HepG2 (cell line): ENCODE data around the gene VWA3B. TPM values are rescaled to one million over a fixed set of nuclear protein-coding genes. Genes with fewer than 3 reads are reported as not detected.
"Not testable (repeated sequence)": the region's sequence is repeated elsewhere in the genome, so short reads cannot be mapped to it uniquely, and the experiment has no call there.

ENCODE experiments used
- ATAC-seq: fragments of 200-7000 bp; cut with Tn5 transposase; 3 replicates; pipeline ENCODE4 v1.9.1; 2020; ENCODE audit warnings: mild to moderate bottlenecking, moderate library complexity
- BruUV-seq: library from RNA; stranded (reverse); fragments of 400-500 nt; replicated peaks from 2 replicates; lab custom pipeline; 2021; lab: Mats Ljungman, UMichigan
- CTCF ChIA-PET: fragments of 300-600 bp; formaldehyde crosslinking; extraction: SDS; loops from one replicate; lab custom pipeline; 2021; ENCODE audit warnings: low total read pairs, inconsistent platforms, low intra/inter-chr PET ratio; lab: Yijun Ruan, JAX
- POLR2A ChIA-PET: fragments of 350-600 bp; sonication (Branson Sonifier 250); formaldehyde crosslinking; loops from one replicate; lab custom pipeline; 2020; ENCODE audit warnings: antibody characterized with exemption, inconsistent platforms; lab: Yijun Ruan, JAX
- DNase-seq: peaks from one replicate; pipeline ENCODE4 v3.0.0-alpha.2; 2015; ENCODE audit warnings: low spot score
- FAIRE-seq: peaks from 3 replicates; lab custom pipeline; 2011; peaks lifted over from hg19 to GRCh38; lab: Jason Lieb, UNC
- H2AFZ ChIP-seq: one replicate; pipeline ENCODE4 v1.6.1; 2011; ENCODE audit warnings: low read length, inconsistent platforms
- H3K27ac ChIP-seq: fragments of 300-600 bp; 3 replicates; pipeline ENCODE4 v1.8.0; 2011; ENCODE audit warnings: mixed run types, mild to moderate bottlenecking, mixed read lengths, low read length, inconsistent platforms; ENCODE audit not compliant: insufficient read depth; ENCODE audit errors: extremely low read length
- H3K27me3 ChIP-seq, 2 experiments: fragments of 200-600 bp in 1 of 2; 2 replicates in 1 of 2; 3 replicates in 1 of 2; pipeline versions ENCODE4 v1.6.0 to v1.8.0; 2011; ENCODE audit warnings: low read length in 2 of 2, mild to moderate bottlenecking in 2 of 2, moderate library complexity in 2 of 2, inconsistent platforms in 1 of 2; ENCODE audit not compliant: insufficient read depth in 2 of 2, control insufficient read depth in 1 of 2
- H3K36me3 ChIP-seq, 2 experiments: fragments of 200-600 bp in 1 of 2; replicated peaks in 1 of 2; 2 replicates in 1 of 2; 3 replicates in 1 of 2; pipeline versions ENCODE4 v1.5.1 to v1.8.0; 2011; ENCODE audit warnings: low read length in 2 of 2, inconsistent platforms in 1 of 2; ENCODE audit not compliant: insufficient read depth in 2 of 2, control insufficient read depth in 1 of 2
- H3K4me1 ChIP-seq: 2 replicates; pipeline ENCODE4 v1.5.1; 2012; ENCODE audit warnings: low read length, inconsistent platforms; ENCODE audit not compliant: insufficient read depth
- H3K4me2 ChIP-seq: 2 replicates; pipeline ENCODE4 v1.6.0; 2011; ENCODE audit warnings: low read depth, low read length, inconsistent platforms
- H3K4me3 ChIP-seq, 3 experiments: fragments of 200-600 bp in 1 of 3; sonication (generic), shearing (Covaris generic) in 1 of 3; replicated peaks in 1 of 3; 2 replicates each; pipeline ENCODE4 v1.5.1; 2011 to 2016; ENCODE audit warnings: low read length in 3 of 3, inconsistent platforms in 2 of 3, low read depth in 2 of 3, mild to moderate bottlenecking in 2 of 3, control low read depth in 1 of 3, mixed read lengths in 1 of 3; ENCODE audit not compliant: insufficient read depth in 1 of 3
- H3K79me2 ChIP-seq: one replicate; pipeline ENCODE4 v1.6.1; 2011; ENCODE audit warnings: low read length, inconsistent platforms; ENCODE audit not compliant: insufficient read depth
- H3K9ac ChIP-seq: 2 replicates; pipeline ENCODE4 v1.6.0; 2011; ENCODE audit warnings: mild to moderate bottlenecking, low read depth, low read length, inconsistent platforms; ENCODE audit not compliant: insufficient read depth
- H3K9me3 ChIP-seq: 2 replicates; pipeline ENCODE4 v1.5.1; 2012; ENCODE audit warnings: mild to moderate bottlenecking, low read length
- H4K20me1 ChIP-seq: 2 replicates; pipeline ENCODE4 v1.6.0; 2011; ENCODE audit warnings: inconsistent platforms, mild to moderate bottlenecking, low read length, moderate library complexity; ENCODE audit not compliant: insufficient read depth
- MTF1 ChIP-seq: sonication (generic); formaldehyde crosslinking; IDR thresholded peaks from 2 replicates; pipeline ENCODE4 v1.5.0; 2020; ENCODE audit warnings: missing genetic modification reagents
- SP1 ChIP-seq, 2 experiments: fragments of 450-650 bp in 1 of 2; sonication (generic) in 1 of 2; formaldehyde crosslinking in 1 of 2; IDR thresholded peaks; 2 replicates each; pipeline versions ENCODE4 v1.4.0 to v1.6.1; 2016 to 2020; ENCODE audit warnings: missing genetic modification reagents in 1 of 2
- SP5 ChIP-seq: IDR thresholded peaks from 2 replicates; pipeline ENCODE4 v1.6.1; 2016; ENCODE audit warnings: low read depth, borderline replicate concordance
- SSRP1 ChIP-seq: IDR thresholded peaks from 2 replicates; pipeline ENCODE4 v1.6.1; 2016; ENCODE audit warnings: control low read depth
- ZNF264 ChIP-seq: sonication (generic); formaldehyde crosslinking; IDR thresholded peaks from 2 replicates; pipeline ENCODE4 v1.4.0; 2020; ENCODE audit warnings: missing genetic modification reagents
- ZNF326 ChIP-seq: sonication (generic); formaldehyde crosslinking; IDR thresholded peaks from 2 replicates; pipeline ENCODE4 v1.4.0; 2020; ENCODE audit warnings: missing genetic modification reagents, borderline replicate concordance
- ZNF431 ChIP-seq: sonication (generic); formaldehyde crosslinking; IDR thresholded peaks from 2 replicates; pipeline ENCODE4 v1.9.0; 2022; ENCODE audit warnings: missing genetic modification reagents, low read depth, mild to moderate bottlenecking, borderline replicate concordance
- WGBS: methylation state at CpG from one replicate; pipeline ENCODE4 v1.1.6; 2017; ENCODE audit warnings: low lambda C conversion rate; 5-methylcytosine and 5-hydroxymethylcytosine counted together
- in situ Hi-C: cut with HindIII; loops from 2 replicates; pipeline ENCODE4 v1.10.0; 2017; ENCODE audit warnings: low pct_unique_long_range_greater_than_20kb; ENCODE audit not compliant: extremely low pct_ligation_motif_present
- intact Hi-C: fragments of 100-400 bp; cut with micrococcal nuclease; formaldehyde crosslinking; loops from one replicate; pipeline ENCODE4 v1.10.0; 2022; ENCODE audit not compliant: unreplicated experiment
- polyA plus RNA-seq, 8 experiments: library from polyadenylated mRNA; depleted of rRNA in 3 of 8; stranded (reverse) in 7 of 8; unstranded in 1 of 8; fragments of >200 nt; fragmentation: Illumina TruSeq in 4 of 8; extraction: Trizol in 4 of 8; gene quantifications; 2 replicates each; pipeline versions ENCODE4 v1.2.1 to v1.2.3, GENCODE V29; 2011 to 2016; ENCODE audit warnings: low read depth in 4 of 8, missing spikeins in 1 of 8, mixed read lengths in 1 of 8; ENCODE audit not compliant: insufficient read depth in 1 of 8
- total RNA-seq, 5 experiments: library from RNA; depleted of rRNA; stranded (reverse); fragments of >200 nt; fragmentation: Illumina TruSeq; extraction: Trizol; gene quantifications; 2 replicates each; pipeline ENCODE4 v1.2.3, GENCODE V29; 2016; ENCODE audit warnings: low read depth in 1 of 5
- TF ChIP-seq, protein P1 (sequence below): IDR thresholded peaks from 2 replicates; pipeline ENCODE4 v1.6.1; 2016
- TF ChIP-seq, protein P2 (sequence below): sonication (generic); formaldehyde crosslinking; IDR thresholded peaks from 2 replicates; pipeline ENCODE4 v1.8.1; 2023; ENCODE audit warnings: mild to moderate bottlenecking, inconsistent platforms, moderate library complexity, missing genetic modification reagents, borderline replicate concordance

The VWA3B gene
- total and polyA plus RNA-seq, 2 of the 13 experiments (the other 11 are each of a cell fraction or from before 2014, with no cell fraction given) = not detected

DNA sequence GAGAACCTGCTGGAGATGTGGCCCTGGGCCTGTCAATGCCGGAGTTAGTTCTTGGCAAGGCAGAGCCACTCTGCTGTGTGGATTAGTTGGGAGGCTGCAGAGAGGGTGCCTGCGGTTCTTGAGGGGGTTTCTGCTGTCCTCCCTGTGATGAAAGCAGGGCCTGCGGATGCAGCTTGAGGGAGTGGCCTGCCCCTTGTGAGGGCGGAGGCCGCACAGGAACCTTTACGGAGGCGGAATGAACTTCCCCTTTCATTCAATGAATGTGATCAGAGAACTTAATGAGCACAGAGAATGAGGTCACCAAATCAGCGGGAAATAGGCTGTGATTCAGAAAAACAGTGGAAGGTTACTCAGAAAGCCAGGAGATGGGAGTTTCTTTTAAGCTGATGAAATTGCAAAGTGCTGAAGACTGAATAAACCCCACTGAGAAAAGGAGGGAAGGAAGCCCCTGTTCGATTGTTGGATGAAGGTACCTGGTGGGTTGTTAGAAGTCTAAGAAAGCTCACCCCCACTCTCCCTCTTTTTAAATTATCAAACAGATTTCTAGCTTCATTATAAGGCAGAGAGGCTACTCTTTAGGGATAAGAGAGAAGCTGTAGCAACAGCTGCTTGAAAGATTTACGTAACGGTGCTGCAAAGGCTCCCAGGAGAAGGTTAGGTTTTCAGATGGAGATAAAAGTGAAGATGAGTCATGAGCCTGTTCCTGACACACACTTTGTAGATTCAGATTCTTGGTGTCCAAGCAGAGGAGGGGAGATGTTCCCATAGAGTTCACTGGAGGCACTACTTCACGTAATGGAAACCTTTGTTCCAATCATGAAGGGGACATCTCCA is 47.4 kb downstream of the VWA3B start (continued):
- TF ChIP-seq, protein P1, sequence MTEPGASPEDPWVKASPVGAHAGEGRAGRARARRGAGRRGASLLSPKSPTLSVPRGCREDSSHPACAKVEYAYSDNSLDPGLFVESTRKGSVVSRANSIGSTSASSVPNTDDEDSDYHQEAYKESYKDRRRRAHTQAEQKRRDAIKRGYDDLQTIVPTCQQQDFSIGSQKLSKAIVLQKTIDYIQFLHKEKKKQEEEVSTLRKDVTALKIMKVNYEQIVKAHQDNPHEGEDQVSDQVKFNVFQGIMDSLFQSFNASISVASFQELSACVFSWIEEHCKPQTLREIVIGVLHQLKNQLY (CRISPR knock-in tag) = no peak
- TF ChIP-seq SSRP1 (CRISPR knock-in tag) = no peak

DNA sequence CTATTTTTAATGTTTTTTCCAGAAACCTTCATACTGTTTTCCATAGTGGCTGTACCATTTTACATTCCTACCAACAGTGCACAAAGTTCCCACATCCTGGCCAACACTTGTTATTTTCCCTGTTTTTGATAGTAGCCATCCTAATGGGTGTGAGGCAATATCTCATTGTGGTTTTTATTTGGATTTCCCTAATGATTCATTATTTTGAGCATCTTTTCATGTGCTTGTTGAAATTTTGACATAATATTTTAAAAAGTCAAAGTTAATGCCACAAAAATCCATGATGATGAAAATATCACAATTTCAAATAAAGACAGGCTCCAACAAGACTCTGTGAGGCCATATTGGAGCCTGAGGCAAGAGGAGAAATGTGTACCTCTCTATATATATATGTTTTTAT is 50.2 kb downstream of the VWA3B start:
- BruUV-seq = no TSS peak
- H3K27me3 ChIP-seq = peaks cover 0 to 38% of the 10 kb centered on the region in 2 experiments; a peak in 2 of 5 replicates

DNA sequence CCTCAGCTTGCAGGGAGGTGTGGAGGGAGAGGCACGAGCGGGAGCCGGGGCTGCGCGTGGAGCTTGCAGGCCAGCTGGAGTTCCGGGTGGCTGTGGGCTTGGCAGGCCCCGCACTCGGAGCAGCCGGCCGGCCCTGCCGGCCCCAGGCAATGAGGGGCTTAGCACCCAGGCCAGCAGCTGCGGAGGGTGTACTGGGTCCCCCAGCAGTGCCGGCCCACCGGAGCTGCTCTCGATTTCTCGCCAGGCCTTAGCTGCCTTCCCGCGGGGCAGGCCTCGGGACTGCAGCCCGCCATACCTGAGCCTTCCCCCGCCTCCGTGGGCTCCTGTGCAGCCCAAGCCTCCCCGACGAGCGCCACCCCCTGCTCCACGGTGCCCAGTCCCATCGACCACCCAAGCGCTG is 52.0 kb downstream of the VWA3B start:
- CTCF ChIA-PET, H3K36me3 ChIP-seq, ATAC-seq: not testable (repeated sequence)

More for the DNA sequence above, 50.2 kb downstream of the VWA3B start:
- Histone ChIP-seq H3K4me1 (no peaks in the 10 kb centered on the region), H2AFZ (no peak overlapping the region), H3K9ac (no peak overlapping the region), H3K4me3 (no peak overlapping the region), H4K20me1 (no peaks in the 10 kb centered on the region), H3K79me2 (no peaks in the 10 kb centered on the region), H3K4me2 (no peak overlapping the region), H3K9me3 (no peaks in the 10 kb centered on the region), H3K36me3 (no peaks in the 10 kb centered on the region), H3K27ac (no peak overlapping the region)
- DNase-seq (no peak), ATAC-seq (no peak), FAIRE-seq (no peak)
- in situ Hi-C loops (no loop called here), intact Hi-C loops (no loop called here)
- ChIA-PET POLR2A (no interaction called here), CTCF (no interaction called here)
- TF ChIP-seq SP1 (IDR thresholded peaks at IDR 0.05) (no peak), SP1 (CRISPR knock-in tag; IDR thresholded peaks at IDR 0.05) (no peak), ZNF431 (CRISPR knock-in tag) (no peak), ZNF264 (no peak), MTF1 (CRISPR knock-in tag) (no peak), ZNF326 (no peak), SP5 (CRISPR knock-in tag) (no peak)
- TF ChIP-seq, protein P2, sequence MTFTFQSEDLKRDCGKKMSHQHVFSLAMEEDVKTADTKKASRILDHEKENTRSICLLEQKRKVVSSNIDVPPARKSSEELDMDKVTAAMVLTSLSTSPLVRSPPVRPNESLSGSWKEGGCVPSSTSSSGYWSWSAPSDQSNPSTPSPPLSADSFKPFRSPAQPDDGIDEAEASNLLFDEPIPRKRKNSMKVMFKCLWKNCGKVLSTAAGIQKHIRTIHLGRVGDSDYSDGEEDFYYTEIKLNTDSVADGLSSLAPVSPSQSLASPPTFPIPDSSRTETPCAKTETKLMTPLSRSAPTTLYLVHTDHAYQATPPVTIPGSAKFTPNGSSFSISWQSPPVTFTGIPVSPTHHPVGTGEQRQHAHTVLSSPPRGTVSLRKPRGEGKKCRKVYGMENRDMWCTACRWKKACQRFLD (CRISPR knock-in tag) = no peak

More for the DNA sequence above, 52.0 kb downstream of the VWA3B start:
- H3K27me3 ChIP-seq = peaks cover 0 to 21% of the 10 kb centered on the region in 2 experiments; a peak in 1 of 5 replicates
- H4K20me1 ChIP-seq, H2AFZ ChIP-seq, H3K4me3 ChIP-seq, H3K4me1 ChIP-seq, in situ Hi-C loops, H3K79me2 ChIP-seq, H3K9ac ChIP-seq, POLR2A ChIA-PET, BruUV-seq, FAIRE-seq, H3K27ac ChIP-seq, H3K4me2 ChIP-seq, H3K9me3 ChIP-seq, DNase-seq, intact Hi-C loops: not testable (repeated sequence)
- WGBS = 73% methylated on average over 7 of the region's 28 CpGs
